ENCODE measurements around the gene SETDB2. TPM values are rescaled to one million over a fixed set of nuclear protein-coding genes. Genes with fewer than 3 reads are reported as not detected.

SETDB2 gene
- total RNA-seq, 1 donor: 20.6 TPM

DNA sequence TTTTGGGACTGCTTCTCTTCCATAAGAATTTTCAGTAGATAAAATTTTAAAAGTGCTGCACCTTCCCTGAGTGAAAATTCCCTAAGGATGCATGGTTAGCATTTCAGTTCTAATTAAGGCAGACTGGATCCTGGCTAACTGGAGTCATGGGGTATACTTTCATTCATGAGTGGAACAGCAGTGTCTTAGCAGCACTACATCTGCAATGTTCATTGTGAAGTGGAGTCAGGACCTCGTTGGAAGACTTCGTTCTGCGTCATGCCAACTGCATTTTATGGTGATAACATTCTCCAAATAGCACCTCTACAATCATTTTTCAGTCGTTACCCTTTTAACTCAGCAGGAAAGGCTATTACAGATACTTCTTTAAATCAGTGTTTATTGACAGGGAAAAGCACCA, 77.2 kb downstream of the SETDB2 start:
- no peaks in the 10 kb centered on the region for H3K9me3 ChIP-seq (ENCODE audit: low read depth, low read length)
- H3K27me3 ChIP-seq (ENCODE audit: insufficient read depth, low read length): no peaks in the 10 kb centered on the region
- H3K4me3 ChIP-seq (ENCODE audit: low read length): no peak overlapping the region
- no peaks in the 10 kb centered on the region for H3K4me1 ChIP-seq (ENCODE audit: insufficient read depth, low read length)

DNA sequence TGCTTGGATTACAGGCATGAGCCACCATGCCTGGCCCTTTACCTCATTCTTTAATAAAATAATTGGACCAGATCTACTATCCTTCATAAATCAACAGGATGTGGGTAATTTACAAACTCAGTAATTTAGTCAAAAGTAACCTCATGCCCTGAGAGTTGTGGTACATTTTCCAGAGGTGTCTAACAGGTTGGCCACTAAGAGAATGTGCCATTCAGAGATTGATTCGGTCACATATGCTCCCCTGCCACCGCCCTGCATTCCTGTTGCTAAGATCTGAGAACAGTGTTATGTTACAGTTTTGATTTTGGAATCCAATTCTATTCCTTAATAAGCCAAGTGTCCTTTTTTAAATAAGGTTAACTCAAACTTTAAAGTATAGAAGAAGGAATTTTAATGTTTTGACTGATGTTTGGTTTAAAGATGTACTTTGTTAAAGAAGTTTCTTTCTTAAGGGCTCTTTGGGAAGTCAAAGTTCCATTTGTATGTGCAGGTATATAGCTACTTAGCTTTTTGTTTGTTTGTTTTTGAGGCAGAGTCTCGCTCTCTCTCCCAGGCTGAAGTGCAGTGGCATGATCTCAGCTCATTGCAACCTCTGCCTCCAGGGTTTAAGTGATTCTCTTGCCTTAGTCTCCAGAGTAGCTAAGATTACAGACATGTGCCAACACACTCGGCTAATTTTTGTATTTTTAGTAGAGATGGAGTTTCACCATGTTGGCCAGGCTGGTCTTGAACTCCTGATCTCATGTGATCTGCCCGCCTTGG, 80.8 kb downstream of the SETDB2 start:
- H3K4me1 ChIP-seq (ENCODE audit: insufficient read depth, low read length): peaks cover under 1% of the 10 kb centered on the region
- no peaks in the 10 kb centered on the region for H3K9me3 ChIP-seq (ENCODE audit: low read depth, low read length)

DNA sequence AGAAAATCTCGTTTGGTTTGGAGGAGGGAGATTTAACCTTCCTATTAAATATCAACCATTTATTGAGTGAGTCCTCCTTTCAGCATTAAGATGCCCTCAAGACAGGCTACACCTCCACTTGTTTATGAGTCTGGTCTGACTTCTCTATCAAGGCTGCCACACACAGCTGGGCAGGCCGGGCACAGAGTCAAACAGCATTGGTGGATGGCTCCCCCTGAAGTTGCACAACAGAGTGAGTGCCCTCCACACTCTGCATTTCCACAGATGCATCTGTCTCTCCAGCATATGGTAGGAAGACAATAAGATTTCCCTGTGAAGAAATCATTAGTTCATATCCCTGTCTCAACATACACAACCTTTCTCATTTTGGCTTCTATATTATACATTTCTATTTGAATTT, 83.0 kb downstream of the SETDB2 start:
- no peak overlapping the region for H3K4me3 ChIP-seq (ENCODE audit: low read length)
- no peaks in the 10 kb centered on the region for H3K9me3 ChIP-seq (ENCODE audit: low read depth, low read length)
- H3K27me3 ChIP-seq (ENCODE audit: insufficient read depth, low read length): no peaks in the 10 kb centered on the region
- H3K4me1 ChIP-seq (ENCODE audit: insufficient read depth, low read length): peaks cover 11% of the 10 kb centered on the region

More for the DNA sequence above, 80.8 kb downstream of the SETDB2 start:
- no peak overlapping the region for H3K4me3 ChIP-seq (ENCODE audit: low read length)
- H3K27me3 ChIP-seq (ENCODE audit: insufficient read depth, low read length): no peaks in the 10 kb centered on the region

DNA sequence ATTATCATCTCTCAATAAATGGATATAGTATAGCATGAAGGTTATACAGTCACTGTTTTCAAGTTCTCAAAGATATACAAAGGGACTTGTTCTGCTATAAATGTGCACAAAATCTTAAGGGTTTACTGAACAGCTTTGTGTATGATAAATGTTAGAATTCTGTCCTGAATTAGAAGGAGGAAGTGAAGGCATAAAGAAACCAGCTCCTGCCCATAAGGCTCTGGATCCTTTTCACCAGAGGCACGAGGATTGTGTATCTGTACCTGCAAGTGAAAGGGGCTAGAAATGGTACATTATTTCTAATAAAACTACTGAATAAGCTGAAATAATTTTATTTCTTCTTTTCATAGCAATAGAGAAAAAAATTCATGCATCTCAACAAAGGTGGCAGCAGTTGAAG, 84.1 kb downstream of the SETDB2 start:
- Histone ChIP-seq H3K9me3 (ENCODE audit: low read depth, low read length) (no peaks in the 10 kb centered on the region), H3K4me3 (ENCODE audit: low read length) (no peak overlapping the region), H3K4me1 (ENCODE audit: insufficient read depth, low read length) (peaks cover 11% of the 10 kb centered on the region), H3K27me3 (ENCODE audit: insufficient read depth, low read length) (no peaks in the 10 kb centered on the region)

DNA sequence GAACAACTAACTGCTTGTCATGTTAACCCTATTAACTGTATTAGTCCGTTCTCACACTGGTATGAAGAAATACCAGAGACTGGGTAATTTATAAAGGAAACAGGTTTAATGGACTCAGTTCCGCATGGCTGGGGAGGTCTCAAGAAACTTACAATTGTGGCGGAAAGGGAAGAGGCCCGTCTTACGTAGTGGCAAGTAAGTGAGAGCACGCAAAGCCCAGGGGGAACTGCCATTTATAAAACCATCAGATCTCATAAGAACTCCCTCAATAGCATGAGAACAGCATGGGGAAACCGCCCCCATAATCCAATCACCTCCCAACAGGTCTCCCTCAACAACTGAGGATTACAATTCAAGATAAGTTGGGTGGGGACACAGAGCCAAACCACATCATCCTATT, 86.4 kb downstream of the SETDB2 start:
- H3K4me1 ChIP-seq (ENCODE audit: insufficient read depth, low read length): peaks cover 19% of the 10 kb centered on the region
- H3K27me3 ChIP-seq (ENCODE audit: insufficient read depth, low read length): no peaks in the 10 kb centered on the region
- no peaks in the 10 kb centered on the region for H3K9me3 ChIP-seq (ENCODE audit: low read depth, low read length)
- no peak overlapping the region for H3K4me3 ChIP-seq (ENCODE audit: low read length)

DNA sequence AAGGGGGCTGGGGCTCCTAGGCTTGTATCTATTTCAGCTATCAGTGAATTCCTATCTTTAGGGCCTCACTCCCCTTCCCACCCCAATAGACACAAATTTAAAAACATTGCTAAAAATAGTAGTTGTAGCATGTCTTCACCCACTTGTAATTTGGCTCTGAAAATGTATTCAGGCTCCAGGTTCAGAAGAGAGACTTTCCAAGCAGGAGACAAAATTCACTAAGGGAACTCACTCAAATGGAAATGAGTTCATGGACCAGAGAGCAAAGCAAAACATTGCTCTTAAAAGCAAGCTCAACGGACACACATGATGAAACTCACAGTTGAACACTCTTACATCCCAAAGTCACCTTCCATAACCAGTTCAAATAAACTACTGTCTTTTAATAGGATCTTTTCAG, 88.5 kb downstream of the SETDB2 start:
- H3K27me3 ChIP-seq (ENCODE audit: insufficient read depth, low read length): no peaks in the 10 kb centered on the region
- H3K4me1 ChIP-seq (ENCODE audit: insufficient read depth, low read length): peaks cover 19% of the 10 kb centered on the region
- H3K4me3 ChIP-seq (ENCODE audit: low read length): no peak overlapping the region
- no peaks in the 10 kb centered on the region for H3K9me3 ChIP-seq (ENCODE audit: low read depth, low read length)

DNA sequence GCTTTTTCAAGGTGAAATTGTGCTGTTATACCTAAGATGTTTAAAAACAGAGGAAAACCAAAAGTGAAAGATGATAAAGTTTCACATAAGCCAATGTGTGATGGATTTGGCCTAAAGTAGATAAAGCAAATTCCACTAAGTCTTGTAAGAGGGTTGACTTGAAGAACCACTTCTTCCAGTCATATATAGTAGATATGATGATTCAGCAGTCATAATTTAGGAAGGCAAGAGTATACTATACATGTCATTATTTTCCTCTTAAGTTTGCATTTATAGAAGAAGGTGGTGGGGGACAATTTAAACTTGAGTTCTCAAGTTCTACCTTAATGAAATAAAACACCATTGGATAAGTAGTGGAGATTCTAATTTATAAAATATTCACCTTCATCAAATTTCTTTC, 88.9 kb downstream of the SETDB2 start:
- Histone ChIP-seq H3K4me3 (ENCODE audit: low read length) (no peak overlapping the region), H3K9me3 (ENCODE audit: low read depth, low read length) (no peaks in the 10 kb centered on the region), H3K27me3 (ENCODE audit: insufficient read depth, low read length) (no peaks in the 10 kb centered on the region), H3K4me1 (ENCODE audit: insufficient read depth, low read length) (peaks cover 19% of the 10 kb centered on the region)

DNA sequence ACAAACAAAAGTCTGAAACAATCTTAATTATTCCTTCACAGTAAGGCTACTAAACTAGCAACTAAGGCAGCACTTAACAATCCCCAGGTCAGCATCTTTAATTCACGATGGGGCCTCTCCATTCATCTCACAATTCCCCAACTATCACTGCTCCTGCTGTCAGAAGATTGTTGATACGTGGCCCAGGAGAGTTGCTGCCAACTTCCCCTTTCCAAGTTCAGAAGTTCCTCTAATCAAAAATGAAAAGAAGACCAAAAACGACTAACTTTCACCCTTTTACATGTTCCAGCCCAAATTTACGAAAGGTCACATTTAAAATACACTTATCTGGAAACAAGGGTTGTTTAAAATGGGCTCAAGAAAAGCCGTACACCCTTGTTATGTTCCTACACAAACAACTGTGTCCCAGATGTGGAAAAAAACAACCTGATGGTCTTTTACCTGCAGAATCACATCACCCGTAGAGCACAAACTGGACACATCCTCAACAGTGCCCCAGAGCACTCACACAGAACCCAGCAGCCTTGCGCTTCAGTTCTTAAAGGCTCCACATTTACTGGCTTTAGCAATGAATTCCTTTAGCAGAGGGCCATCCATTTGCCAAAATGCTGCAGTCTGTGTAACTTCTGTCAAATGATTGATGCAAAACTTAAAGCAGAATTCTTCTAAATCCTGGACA, 89.7 kb downstream of the SETDB2 start:
- Histone ChIP-seq H3K4me1 (ENCODE audit: insufficient read depth, low read length) (peaks cover 19% of the 10 kb centered on the region), H3K9me3 (ENCODE audit: low read depth, low read length) (no peaks in the 10 kb centered on the region), H3K4me3 (ENCODE audit: low read length) (no peak overlapping the region), H3K27me3 (ENCODE audit: insufficient read depth, low read length) (no peaks in the 10 kb centered on the region)

DNA sequence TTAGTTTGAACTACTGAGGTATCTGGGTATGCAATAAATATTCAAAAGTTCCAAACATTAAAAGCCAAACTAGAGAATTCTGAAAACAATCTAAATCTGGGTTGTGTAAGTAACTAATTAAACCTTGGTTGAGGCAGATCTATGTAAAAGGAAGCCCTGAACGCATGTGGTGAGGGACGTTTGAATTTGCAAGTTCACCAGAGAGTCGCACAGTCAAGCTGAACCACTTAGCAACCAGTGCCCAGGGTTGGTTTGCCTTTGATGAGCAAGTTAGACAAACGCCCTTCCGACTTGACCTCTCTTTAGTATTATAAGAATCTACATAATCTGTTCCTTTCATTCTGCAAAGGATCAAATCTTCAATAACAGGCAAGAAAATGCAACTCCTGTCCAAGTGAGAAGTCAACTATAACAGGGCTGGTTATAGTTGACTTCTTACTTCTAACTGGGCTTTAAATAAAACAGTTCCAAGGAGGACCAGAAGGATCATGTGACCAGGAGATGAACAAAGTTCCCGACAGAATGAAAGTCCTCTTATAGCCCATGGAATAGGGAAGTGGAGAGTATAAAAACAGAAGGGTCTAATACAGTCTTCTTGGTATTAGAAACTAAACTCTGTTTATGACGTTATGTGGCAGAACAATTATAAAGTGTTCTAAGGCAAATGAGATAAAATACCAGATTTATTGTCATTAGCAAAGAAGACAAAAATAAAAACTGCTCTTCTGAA, 92.2 kb downstream of the SETDB2 start:
- peaks cover 22% of the 10 kb centered on the region for H3K4me1 ChIP-seq (ENCODE audit: insufficient read depth, low read length)
- no peak overlapping the region for H3K4me3 ChIP-seq (ENCODE audit: low read length)
- H3K9me3 ChIP-seq (ENCODE audit: low read depth, low read length): no peaks in the 10 kb centered on the region
- H3K27me3 ChIP-seq (ENCODE audit: insufficient read depth, low read length): no peaks in the 10 kb centered on the region

DNA sequence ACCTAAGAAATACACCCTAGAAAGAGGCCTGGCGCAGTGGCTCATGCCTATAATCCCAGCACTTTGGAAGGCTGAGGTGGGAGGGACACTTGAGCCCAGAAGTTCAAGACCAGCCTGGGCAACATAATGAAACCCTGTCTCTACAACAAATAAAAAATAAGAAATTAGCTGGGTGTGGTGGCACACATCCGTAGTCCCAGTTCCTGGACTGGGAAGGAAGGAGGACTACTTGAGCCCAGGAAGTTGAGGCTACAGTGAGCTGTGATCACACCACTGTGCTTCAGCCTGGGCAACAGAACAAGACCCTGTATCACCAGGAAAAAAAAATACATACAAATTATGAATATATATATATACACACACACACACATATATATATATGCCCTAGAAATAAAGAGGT, 94.3 kb downstream of the SETDB2 start:
- Histone ChIP-seq H3K27me3 (ENCODE audit: insufficient read depth, low read length) (no peaks in the 10 kb centered on the region), H3K9me3 (ENCODE audit: low read depth, low read length) (no peaks in the 10 kb centered on the region), H3K4me1 (ENCODE audit: insufficient read depth, low read length) (peaks cover 22% of the 10 kb centered on the region), H3K4me3 (ENCODE audit: low read length) (no peak overlapping the region)

DNA sequence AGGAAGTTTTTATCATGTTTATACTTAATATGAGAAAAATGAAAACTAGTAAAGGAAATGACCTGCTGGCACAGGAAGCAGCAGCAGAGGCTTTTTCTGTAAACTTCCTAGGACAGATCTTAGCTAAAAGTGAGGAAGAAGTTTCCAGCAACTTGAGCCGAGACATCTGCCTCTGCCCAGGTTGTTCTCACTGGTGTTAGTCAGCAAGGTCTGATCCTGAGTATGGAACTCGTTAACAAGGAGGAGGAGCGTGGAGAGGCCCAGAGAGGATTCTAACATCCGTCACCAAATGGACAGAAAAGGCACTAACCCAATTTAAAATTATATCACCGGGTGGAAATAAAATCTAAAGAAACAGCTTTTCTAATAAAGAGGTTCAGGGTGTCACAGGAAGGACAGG, 95.2 kb downstream of the SETDB2 start:
- Histone ChIP-seq H3K4me1 (ENCODE audit: insufficient read depth, low read length) (peaks cover 14% of the 10 kb centered on the region), H3K4me3 (ENCODE audit: low read length) (no peak overlapping the region), H3K9me3 (ENCODE audit: low read depth, low read length) (no peaks in the 10 kb centered on the region)

DNA sequence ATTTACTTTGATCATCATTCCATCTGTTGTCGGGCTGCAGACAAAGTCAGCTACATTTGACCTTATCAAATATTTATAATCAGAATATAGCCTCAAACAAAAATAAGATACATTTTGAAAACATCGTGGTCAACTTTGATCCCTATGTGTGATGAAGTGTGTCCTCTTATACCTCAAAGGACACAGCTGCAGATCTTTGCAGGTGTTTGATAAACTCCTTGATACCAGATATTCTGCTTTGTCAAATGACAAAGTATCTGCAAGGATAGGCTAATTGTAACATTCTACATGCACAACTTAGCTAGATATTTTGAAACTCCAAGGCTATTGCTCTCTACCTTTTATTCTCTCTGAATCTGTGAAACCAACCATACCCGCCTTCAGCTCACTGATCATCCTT, 95.7 kb downstream of the SETDB2 start:
- H3K27me3 ChIP-seq (ENCODE audit: insufficient read depth, low read length): no peaks in the 10 kb centered on the region
- H3K9me3 ChIP-seq (ENCODE audit: low read depth, low read length): no peaks in the 10 kb centered on the region
- H3K4me3 ChIP-seq (ENCODE audit: low read length): no peak overlapping the region
- peaks cover 14% of the 10 kb centered on the region for H3K4me1 ChIP-seq (ENCODE audit: insufficient read depth, low read length)

More for the DNA sequence above, 95.2 kb downstream of the SETDB2 start:
- H3K27me3 ChIP-seq (ENCODE audit: insufficient read depth, low read length): no peaks in the 10 kb centered on the region

DNA sequence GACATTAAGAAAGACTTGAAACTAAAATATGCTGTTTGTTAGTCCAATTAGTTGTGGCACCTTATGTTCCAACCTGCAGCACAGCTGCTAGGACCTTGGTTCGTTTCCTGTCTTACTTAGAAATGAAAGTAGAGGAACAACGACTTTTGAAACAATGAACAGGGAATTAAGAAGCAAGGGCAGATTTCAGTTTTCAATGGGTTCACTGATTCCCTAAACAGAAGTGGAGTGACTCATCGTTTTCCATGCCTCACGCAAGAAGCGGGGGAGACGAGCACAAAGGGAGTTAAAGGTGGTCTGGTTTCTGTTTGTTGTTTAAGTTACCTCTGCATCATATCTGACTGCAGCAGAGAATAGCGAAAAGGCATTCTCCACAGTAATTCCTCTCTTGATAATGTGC, 96.5 kb downstream of the SETDB2 start:
- peaks cover 14% of the 10 kb centered on the region for H3K4me1 ChIP-seq (ENCODE audit: insufficient read depth, low read length)
- H3K4me3 ChIP-seq (ENCODE audit: low read length): peak overlapping the region; percentile 15
- no peaks in the 10 kb centered on the region for H3K27me3 ChIP-seq (ENCODE audit: insufficient read depth, low read length)
- no peaks in the 10 kb centered on the region for H3K9me3 ChIP-seq (ENCODE audit: low read depth, low read length)

DNA sequence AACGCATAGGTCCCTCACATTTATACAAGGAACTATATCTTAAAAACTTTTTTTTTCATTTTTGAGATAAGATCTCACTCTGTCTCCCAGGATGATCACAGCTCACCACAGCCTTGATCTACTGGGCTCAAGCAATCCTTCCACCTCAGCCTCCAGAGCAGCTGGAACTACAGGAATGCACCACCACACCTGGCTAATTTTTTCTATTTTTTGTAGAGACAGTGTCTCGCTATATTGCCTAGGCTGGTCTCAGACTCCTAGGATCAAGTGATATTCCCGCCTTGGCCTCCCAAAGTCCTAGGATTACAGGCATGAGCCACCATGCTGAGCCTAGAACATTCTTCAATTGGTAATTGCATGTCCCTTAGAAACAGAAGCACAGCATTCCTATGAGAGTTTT, 99.6 kb downstream of the SETDB2 start:
- H3K4me1 ChIP-seq (ENCODE audit: insufficient read depth, low read length): peaks cover 14% of the 10 kb centered on the region
- H3K27me3 ChIP-seq (ENCODE audit: insufficient read depth, low read length): no peaks in the 10 kb centered on the region
- H3K9me3 ChIP-seq (ENCODE audit: low read depth, low read length): no peaks in the 10 kb centered on the region
- H3K4me3 ChIP-seq (ENCODE audit: low read length): no peak overlapping the region

All from mononuclear cell (primary cell).